WTC11 (cell line): Measurements from ENCODE around the gene CYP19A1.

Source experiments
- CTCF ChIP-seq: fragments of 200-600 bp; IDR thresholded peaks from 2 replicates; pipeline ENCODE4 v1.8.0; 2022; ENCODE audit warnings: antibody characterized with exemption
- ELF4 ChIP-seq: sonication (generic); formaldehyde crosslinking; IDR thresholded peaks from 2 replicates; pipeline ENCODE4 v1.8.1; 2022; ENCODE audit warnings: low read depth, mild to moderate bottlenecking, moderate library complexity, missing genetic modification reagents
- PRDM15 ChIP-seq: sonication (generic); formaldehyde crosslinking; IDR thresholded peaks from 2 replicates; pipeline ENCODE4 v1.8.0; 2022; ENCODE audit warnings: missing genetic modification reagents
- ZNF219 ChIP-seq: sonication (generic); formaldehyde crosslinking; IDR thresholded peaks from 2 replicates; pipeline ENCODE4 v1.8.0; 2023; ENCODE audit warnings: missing genetic modification reagents, mild to moderate bottlenecking, borderline replicate concordance

- no peak for TF ChIP-seq ELF4 (CRISPR knock-in tag)
- TF ChIP-seq ZNF219 (CRISPR knock-in tag): no peak
- no peak for TF ChIP-seq CTCF
- no peak for TF ChIP-seq PRDM15
Observed at GRCh38 chr15:51190424-51191068, 147.8 kb downstream of the CYP19A1 start.
